NCI-H2081 (cell line): ENCODE measurements around the gene CACNA1F.

Experiments
- DNase-seq, 2 experiments: peaks; one replicate each; lab custom pipeline; 2025; lab: John Stamatoyannopoulos, UW

The CACNA1F gene

DNA sequence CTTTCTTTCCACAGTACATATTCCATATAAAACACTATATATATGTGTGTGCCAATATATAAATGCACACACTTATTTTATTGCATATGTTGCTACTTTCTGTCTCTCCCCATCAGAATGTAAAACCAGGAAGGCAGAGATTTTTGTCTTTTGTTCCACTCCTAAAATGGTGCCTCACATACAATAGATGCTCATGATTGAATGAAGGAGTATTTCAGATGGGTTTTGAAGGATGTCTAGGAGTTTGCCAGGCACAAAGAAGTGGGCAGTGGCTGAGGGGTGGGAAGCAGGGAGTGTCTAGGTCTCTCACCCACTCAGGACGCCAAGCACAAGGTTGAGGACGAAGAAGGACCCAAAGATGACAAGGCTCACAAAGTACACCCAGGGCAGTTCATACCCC lies 5.4 kb downstream of the CACNA1F start:
- DNase-seq: no peak

DNA sequence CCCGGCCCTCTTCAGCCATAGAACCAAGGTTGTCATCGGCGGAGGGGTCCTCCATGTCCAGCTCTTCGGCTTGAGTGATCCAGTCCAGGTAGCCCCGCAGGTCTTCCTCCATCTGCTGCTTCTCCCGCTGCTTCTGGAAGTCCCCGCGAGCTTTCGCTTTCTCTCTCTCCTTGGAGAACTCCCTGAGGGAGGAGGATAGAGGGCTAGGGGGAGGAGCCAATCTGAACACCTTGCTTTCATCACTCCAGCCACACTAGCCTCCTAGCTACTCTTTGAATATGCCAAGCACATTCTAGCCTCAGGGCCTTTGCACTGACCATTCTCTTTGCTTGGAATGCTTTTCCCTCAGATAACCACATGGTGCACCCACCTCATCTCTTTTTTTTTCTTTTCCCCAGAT lies 6.2 kb downstream of the CACNA1F start:
- DNase-seq: no peak

GRCh38 chrX:49225858-49226257 lies 7.3 kb downstream of the CACNA1F start:
- DNase-seq: no peak

GRCh38 chrX:49221868-49222267 lies 11.3 kb downstream of the CACNA1F start:
- DNase-seq: no peak

GRCh38 chrX:49220100-49220499 lies 13.0 kb downstream of the CACNA1F start:
- DNase-seq: no peak

- DNase-seq: no peak
These were observed 18.1 kb downstream of the CACNA1F start for GRCh38 chrX:49214996-49215526.

- no peak for DNase-seq
These were observed 18.7 kb downstream of the CACNA1F start for GRCh38 chrX:49214416-49214815.

DNA sequence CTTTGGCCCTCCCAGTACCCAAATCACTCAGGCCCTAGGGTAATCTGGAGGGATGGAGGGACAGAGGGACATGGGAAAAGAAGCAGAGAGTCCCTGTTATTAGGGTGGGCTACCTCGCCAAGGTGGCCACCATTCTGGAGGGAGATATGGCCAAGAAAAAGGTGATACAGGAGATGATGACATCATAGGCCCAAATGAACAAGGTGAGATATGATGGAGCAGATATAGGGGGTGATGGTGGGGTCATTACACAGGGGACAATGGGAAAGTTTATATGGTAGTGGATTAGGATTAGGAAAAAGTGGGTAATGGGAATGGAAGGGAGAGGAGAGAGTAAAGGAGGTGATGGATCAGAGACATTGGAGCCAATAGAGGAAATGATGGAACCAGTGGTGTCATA lies 20.3 kb downstream of the CACNA1F start:
- no peak for DNase-seq

GRCh38 chrX:49212209-49212608 lies 20.9 kb downstream of the CACNA1F start:
- no peak for DNase-seq

- no peak for DNase-seq
These were observed 22.1 kb downstream of the CACNA1F start for GRCh38 chrX:49211074-49211473.

DNA sequence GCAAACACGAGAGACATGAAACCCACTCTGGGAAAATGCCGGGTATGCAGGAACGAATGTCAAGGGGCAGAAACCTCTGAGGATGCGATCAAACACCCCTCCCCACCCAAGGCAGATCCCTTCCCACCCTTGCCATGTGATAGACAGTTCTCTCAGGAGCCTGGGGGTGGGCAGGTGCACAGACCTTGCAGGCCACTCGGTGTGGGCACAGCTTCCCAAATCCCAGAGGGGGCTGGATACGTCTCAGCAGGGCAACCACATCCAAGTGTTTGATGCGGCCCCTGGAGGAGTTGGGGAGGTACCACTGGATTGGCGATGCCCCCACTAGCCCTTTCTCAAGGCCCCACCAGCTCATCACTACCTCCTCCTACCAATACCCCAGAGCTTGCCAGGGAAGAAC lies 22.7 kb downstream of the CACNA1F start:
- no peak for DNase-seq

GRCh38 chrX:49209434-49210251 lies 23.5 kb downstream of the CACNA1F start:
- DNase-seq: no peak

GRCh38 chrX:49208399-49208798 lies 24.7 kb downstream of the CACNA1F start:
- no peak for DNase-seq

- DNase-seq: no peak
These were observed 26.6 kb downstream of the CACNA1F start for GRCh38 chrX:49206543-49206942.

GRCh38 chrX:49205443-49205842 lies 27.7 kb downstream of the CACNA1F start:
- DNase-seq: no peak

DNA sequence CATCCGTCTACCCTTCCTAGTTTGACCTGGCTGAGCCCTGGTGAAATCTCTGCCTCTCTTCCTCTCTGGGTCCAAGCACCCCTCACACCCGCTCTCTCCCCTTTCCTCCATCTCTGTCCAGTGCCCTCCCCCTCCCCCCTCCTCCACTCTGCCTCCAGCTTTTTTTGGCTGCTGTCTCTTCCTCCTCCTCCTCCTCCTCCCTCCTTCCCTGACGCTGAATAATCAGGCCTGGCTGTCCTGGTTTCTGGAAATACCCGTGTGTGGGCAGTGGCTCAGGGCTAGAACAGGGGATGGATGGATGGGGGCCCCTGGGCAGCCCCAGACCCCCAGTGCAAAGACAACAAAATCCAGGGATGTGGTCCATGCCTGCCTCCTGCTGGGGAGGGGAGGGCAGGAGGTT lies 28.4 kb downstream of the CACNA1F start:
- no peak for DNase-seq

GRCh38 chrX:49204017-49204416 lies 29.1 kb downstream of the CACNA1F start:
- DNase-seq: no peak

- no peak for DNase-seq
These were observed 29.6 kb downstream of the CACNA1F start for GRCh38 chrX:49203536-49203935.

DNA sequence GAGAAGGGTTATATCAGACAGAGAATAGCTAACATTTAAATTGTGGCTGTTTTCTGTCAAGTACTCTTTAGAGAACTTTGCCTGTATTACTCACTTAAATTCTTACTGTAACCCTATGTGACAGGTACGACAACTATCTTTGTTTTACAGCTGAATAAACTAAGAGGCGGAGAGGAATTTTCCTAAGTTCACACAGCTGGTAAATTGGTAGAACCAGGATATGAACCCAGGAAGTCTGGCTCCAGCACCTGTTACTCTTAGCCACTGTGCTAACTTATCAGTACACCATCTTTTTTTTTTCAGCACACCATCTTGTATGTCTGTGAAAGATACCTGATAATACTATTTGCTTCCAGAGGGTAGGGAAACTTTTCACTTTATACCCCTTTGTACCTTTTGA lies 31.1 kb downstream of the CACNA1F start:
- peak in 1 of 2 experiments; percentile 56 for DNase-seq

GRCh38 chrX:49199906-49200771 lies 33.0 kb downstream of the CACNA1F start, which contains the start of gene SYP:
TSS of gene SYP (minus strand) at chrX:49200193. CDS start at chrX:49200186, 7 bp downstream.
- DNase-seq: peak; percentile 82 to 87

- DNase-seq: no peak
These were observed 33.9 kb downstream of the CACNA1F start for GRCh38 chrX:49199315-49199595.

DNA sequence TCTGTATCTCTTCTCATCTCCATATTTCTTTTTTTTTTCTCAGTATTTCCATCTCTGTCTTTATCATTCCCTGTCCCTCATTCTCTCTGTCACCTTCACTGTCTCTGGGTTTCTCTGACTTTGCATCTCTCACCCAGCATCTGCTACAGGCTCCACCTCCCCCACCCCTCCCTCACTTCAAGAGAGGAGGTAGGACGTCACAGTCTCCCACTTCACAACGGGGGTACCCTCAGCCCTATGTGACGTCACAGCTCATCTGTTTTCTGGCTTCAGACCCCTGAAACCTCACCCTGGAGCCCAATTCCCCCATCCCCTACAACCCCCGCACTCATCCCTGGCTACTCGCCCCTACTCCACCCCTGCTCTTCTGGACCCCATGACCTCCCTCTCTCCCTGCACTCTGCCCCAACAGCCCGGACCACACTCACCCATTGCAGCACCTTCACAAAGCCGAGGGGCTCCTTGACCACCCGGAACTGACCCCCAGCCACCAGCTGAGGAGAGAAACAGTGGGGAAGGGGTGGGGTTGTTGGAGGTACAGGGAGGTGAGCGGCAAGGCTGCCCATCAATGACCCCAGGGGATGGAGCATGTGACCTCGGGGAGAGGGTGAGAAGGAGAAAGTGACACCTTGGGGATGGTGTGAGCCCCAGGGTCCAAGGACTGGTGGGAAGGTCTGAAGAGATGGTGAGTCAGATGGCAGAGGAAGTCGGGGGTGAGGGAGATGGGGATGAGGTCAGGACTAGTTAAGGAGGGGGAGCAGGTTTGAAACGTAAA lies 34.4 kb downstream of the CACNA1F start:
- no peak for DNase-seq
